Fibroblast of villous mesenchyme (primary cell): ENCODE results near the gene RNLS. TPM values are rescaled to one million over a fixed set of nuclear protein-coding genes. Genes with fewer than 3 reads are reported as not detected.

ENCODE experiments used
- DNase-seq: peaks from one replicate; pipeline ENCODE4 v3.0.0-alpha.2; 2010; ENCODE audit warnings: low read depth
- H3K4me3 ChIP-seq: 2 replicates; pipeline ENCODE4 v1.5.1; 2011; ENCODE audit warnings: low read depth, mild to moderate bottlenecking, low read length
- CTCF ChIP-seq: IDR thresholded peaks from 2 replicates; pipeline ENCODE4 v1.5.1; 2012; ENCODE audit warnings: low read depth, mild to moderate bottlenecking, low read length; ENCODE audit not compliant: insufficient read depth
- total RNA-seq: library from RNA; depleted of rRNA; stranded (reverse); fragments of >200 nt; gene quantifications from 2 replicates; pipeline ENCODE4 v1.2.3, GENCODE V29; 2012

RNLS gene
- total RNA-seq, 1 donor, result 14.2 TPM

- H3K4me3 ChIP-seq, result no peak overlapping the region
- peak; percentile 29 for DNase-seq
- TF ChIP-seq CTCF, result no peak
Measured at GRCh38 chr10:88528201-88528600, 54.9 kb downstream of the RNLS start.

- no peak for TF ChIP-seq CTCF
Measured at GRCh38 chr10:88527245-88527644, 55.9 kb downstream of the RNLS start.

GRCh38 chr10:88526501-88527105 lies 56.5 kb downstream of the RNLS start:
- DNase-seq, result no peak
- TF ChIP-seq CTCF, result no peak
- H3K4me3 ChIP-seq, result no peak overlapping the region

More at GRCh38 chr10:88527245-88527644, 55.9 kb downstream of the RNLS start:
- no peak overlapping the region for H3K4me3 ChIP-seq
- DNase-seq, result no peak

- peak; percentile 60 for DNase-seq
- no peak for TF ChIP-seq CTCF
- H3K4me3 ChIP-seq, result no peak overlapping the region
Measured at GRCh38 chr10:88525371-88526069, 57.6 kb downstream of the RNLS start.

GRCh38 chr10:88523739-88524400 lies 59.2 kb downstream of the RNLS start:
- no peak for DNase-seq
- no peak for TF ChIP-seq CTCF
- no peak overlapping the region for H3K4me3 ChIP-seq

- TF ChIP-seq CTCF, result no peak
- DNase-seq, result no peak
- no peak overlapping the region for H3K4me3 ChIP-seq
Measured at GRCh38 chr10:88522715-88523114, 60.4 kb downstream of the RNLS start.
